ENCODE measurements around the gene MBOAT2.

MBOAT2 gene

DNA sequence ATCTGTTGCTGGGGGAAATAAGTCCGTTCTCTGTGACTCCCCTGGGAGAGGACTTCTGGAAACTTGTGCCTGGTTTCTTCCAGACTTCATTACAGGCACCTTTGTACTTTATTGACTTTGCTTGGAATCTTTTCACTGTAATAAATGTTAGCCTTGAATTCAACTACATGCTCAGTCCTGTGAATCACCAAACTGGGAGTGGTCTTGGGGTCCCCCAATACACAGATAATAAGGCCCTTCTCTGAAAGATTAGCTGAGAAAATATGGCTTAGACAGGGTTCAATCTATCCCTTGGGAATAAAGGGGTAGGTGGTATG, 117.3 kb downstream of the MBOAT2 start:
- in situ Hi-C loops (cut with HindIII; ENCODE audit: low sequenced_read_pairs): no loop called here
- H3K4me3 ChIP-seq (ENCODE audit: low read depth, low read length): no peak overlapping the region
- DNase-seq (ENCODE audit: low read depth, low spot score): no peak

DNA sequence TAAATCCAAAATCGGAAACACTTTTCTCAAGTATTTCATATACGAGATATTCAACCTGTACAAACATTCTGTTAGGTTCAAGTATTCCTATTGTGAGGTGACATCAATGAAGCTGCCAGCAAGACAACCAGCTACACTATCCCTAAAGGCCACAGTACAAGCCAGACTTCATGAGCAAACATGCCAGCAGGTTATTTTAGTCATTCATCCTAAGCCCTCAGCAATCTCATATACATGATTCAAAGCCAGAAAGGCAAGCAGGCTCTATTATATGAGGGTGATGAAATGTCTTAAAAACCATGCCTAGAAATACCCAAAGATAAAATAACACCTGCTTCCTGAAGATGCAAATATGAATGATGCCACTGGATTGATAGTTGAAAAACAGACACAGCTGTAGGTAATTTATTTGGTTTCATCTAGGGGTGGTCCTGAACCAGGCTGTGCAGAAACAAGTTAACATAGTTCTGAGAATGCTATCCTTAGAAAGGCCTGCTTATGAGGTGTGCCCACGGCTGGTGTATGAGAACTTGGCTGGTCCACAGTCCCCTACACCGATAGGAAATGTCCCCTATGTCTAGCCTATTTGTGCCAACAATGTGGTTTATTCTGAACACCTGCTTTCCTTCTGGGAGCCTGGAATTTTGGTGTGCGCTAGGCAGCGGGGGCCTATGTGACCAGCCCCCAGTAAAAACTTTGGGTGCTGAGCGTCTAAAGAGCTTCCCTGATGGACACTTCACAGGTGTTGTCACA, 117.9 kb downstream of the MBOAT2 start:
- no peak for DNase-seq (ENCODE audit: low read depth, low spot score)
- H3K4me3 ChIP-seq (ENCODE audit: low read depth, low read length): no peak overlapping the region
- TF ChIP-seq, protein P1, sequence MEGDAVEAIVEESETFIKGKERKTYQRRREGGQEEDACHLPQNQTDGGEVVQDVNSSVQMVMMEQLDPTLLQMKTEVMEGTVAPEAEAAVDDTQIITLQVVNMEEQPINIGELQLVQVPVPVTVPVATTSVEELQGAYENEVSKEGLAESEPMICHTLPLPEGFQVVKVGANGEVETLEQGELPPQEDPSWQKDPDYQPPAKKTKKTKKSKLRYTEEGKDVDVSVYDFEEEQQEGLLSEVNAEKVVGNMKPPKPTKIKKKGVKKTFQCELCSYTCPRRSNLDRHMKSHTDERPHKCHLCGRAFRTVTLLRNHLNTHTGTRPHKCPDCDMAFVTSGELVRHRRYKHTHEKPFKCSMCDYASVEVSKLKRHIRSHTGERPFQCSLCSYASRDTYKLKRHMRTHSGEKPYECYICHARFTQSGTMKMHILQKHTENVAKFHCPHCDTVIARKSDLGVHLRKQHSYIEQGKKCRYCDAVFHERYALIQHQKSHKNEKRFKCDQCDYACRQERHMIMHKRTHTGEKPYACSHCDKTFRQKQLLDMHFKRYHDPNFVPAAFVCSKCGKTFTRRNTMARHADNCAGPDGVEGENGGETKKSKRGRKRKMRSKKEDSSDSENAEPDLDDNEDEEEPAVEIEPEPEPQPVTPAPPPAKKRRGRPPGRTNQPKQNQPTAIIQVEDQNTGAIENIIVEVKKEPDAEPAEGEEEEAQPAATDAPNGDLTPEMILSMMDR (IDR thresholded peaks at IDR 0.05; ENCODE audit: low read depth, low read length): no peak
- in situ Hi-C loops (cut with HindIII; ENCODE audit: low sequenced_read_pairs): no loop called here

More for the DNA sequence above, 117.3 kb downstream of the MBOAT2 start:
- TF ChIP-seq, protein P1 (IDR thresholded peaks at IDR 0.05; ENCODE audit: low read depth, low read length): no peak

DNA sequence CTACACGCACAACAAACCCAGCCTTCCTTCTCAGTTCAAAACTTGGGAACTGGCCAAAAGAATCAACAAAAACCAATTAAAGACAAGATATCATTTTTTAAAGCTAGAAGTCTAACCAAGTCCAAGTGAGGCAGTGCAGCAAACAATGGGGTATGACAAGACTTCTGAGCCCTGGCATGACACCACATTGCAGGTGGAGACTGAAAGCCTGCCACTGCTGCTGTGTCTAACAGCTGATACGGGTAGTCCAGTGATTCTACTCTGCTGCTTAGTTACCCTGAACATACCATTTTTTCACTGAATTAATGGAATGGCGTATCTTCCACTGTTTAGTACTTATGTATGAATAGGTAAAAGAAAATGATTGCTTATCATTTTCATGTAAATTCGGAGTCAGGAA, 118.7 kb downstream of the MBOAT2 start:
- H3K4me3 ChIP-seq (ENCODE audit: low read depth, low read length): no peak overlapping the region
- DNase-seq (ENCODE audit: low read depth, low spot score): no peak
- TF ChIP-seq, protein P1 (IDR thresholded peaks at IDR 0.05; ENCODE audit: low read depth, low read length): no peak
- in situ Hi-C loops (cut with HindIII; ENCODE audit: low sequenced_read_pairs): no loop called here

DNA sequence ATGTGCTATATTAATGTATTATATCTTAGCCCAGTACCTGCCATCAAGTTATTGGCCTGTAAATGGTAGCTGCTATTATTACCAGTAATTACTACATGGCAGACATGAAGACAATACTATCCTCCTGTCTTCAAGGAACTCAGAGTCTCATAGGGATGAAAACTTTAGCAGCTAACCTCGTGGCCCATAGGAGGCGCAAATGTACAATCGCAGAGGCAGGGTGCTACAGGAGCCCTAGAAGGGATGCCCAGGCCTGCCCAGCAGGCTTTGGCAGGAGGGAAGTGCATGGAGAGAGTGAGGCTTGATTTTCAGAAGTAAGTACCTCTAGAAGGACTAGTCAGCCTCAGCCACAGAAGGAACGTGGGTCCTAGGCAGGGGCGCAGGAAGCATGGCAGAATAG, 121.4 kb downstream of the MBOAT2 start:
- no peak overlapping the region for H3K4me3 ChIP-seq (ENCODE audit: low read depth, low read length)
- peak; percentile 12 for DNase-seq (ENCODE audit: low read depth, low spot score)
- TF ChIP-seq, protein P1 (IDR thresholded peaks at IDR 0.05; ENCODE audit: low read depth, low read length): peak; percentile 37
- in situ Hi-C loops (cut with HindIII; ENCODE audit: low sequenced_read_pairs): no loop called here

DNA sequence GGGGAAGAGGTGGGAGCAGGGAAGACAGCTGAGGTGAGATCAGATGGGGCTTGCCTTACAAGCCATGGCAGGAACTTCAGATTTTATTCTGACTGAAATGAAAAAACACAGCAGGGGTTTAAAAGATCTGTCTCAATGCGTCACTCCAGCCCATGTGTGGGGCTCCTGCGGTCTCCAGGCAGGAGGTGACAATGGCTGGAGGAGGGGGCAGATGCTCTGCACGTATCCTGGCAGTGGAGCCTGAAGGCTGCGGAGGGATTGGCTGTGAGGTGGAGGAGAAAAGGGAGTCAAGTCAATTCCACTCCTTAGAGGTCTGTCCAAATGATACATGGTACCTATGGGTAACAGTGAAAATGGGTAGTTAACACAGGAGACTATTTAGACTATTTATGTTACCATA, 125.6 kb downstream of the MBOAT2 start:
- TF ChIP-seq, protein P1 (IDR thresholded peaks at IDR 0.05; ENCODE audit: low read depth, low read length): no peak
- in situ Hi-C loops (cut with HindIII; ENCODE audit: low sequenced_read_pairs): no loop called here
- no peak for DNase-seq (ENCODE audit: low read depth, low spot score)
- H3K4me3 ChIP-seq (ENCODE audit: low read depth, low read length): no peak overlapping the region

DNA sequence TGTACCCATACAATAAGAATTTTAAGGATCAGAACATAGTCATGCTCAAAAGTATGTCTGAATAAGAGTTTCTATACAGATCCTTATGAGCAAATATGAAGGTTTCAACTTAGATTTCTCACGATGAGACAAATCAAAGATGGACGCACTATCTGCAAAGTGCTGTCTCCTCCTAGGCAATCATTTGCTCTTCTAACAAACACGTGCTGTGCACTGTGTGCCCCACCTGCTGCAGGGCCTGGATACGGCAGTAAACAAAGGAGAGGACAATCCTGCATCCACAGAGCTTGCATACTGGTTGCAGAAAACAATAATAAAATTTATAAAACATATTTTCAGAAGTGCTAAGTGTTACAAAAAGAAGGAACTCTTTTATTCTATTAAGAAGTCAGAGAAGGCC, 126.2 kb downstream of the MBOAT2 start:
- TF ChIP-seq, protein P1 (IDR thresholded peaks at IDR 0.05; ENCODE audit: low read depth, low read length): no peak
- DNase-seq (ENCODE audit: low read depth, low spot score): no peak
- in situ Hi-C loops (cut with HindIII; ENCODE audit: low sequenced_read_pairs): no loop called here

More for the DNA sequence above, 126.2 kb downstream of the MBOAT2 start:
- no peak overlapping the region for H3K4me3 ChIP-seq (ENCODE audit: low read depth, low read length)

All from astrocyte of the spinal cord (primary cell).